Tibial nerve (tissue), 4 donors: ENCODE results near the gene AFF3. TPM values are rescaled to one million over a fixed set of nuclear protein-coding genes. Genes with fewer than 3 reads are reported as not detected.

Experiments used
- DNase-seq, 2 donors: peaks; one replicate each; pipeline ENCODE4 v3.0.0-alpha.2; 2019; ENCODE audit warnings: low spot score in 2 of 2
- H3K27ac ChIP-seq, 4 donors: fragments of 200-600 bp; sonication (generic) in 3 of 4; one replicate each; pipeline ENCODE4 v1.5.1; 2017 to 2019; ENCODE audit warnings: mild to moderate bottlenecking in 1 of 4
- H3K27me3 ChIP-seq, 2 donors: fragments of 200-600 bp; sonication (generic) in 1 of 2; one replicate each; pipeline versions ENCODE4 v1.5.1 to v1.6.0; 2017 to 2019
- H3K36me3 ChIP-seq, 3 donors: fragments of 200-600 bp; sonication (generic); one replicate each; pipeline ENCODE4 v1.5.1; 2018 to 2019
- H3K4me1 ChIP-seq, 4 donors: fragments of 200-600 bp; sonication (generic) in 3 of 4; one replicate each; pipeline ENCODE4 v1.5.1; 2017 to 2019
- H3K4me3 ChIP-seq, 4 donors: fragments of 200-600 bp; sonication (generic) in 3 of 4; one replicate each; pipeline ENCODE4 v1.5.1; 2017 to 2019; ENCODE audit warnings: mild to moderate bottlenecking in 1 of 4, moderate library complexity in 1 of 4
- H3K9me3 ChIP-seq, 4 donors: fragments of 200-600 bp; sonication (generic) in 3 of 4; one replicate each; pipeline ENCODE4 v1.5.1; 2017 to 2019
- EP300 ChIP-seq, 2 donors: sonication (generic); formaldehyde crosslinking; IDR thresholded peaks; one replicate each; pipeline ENCODE4 v1.6.1; 2017; ENCODE audit warnings: antibody characterized with exemption in 2 of 2, mild to moderate bottlenecking in 1 of 2
- POLR2A ChIP-seq, 2 donors: fragments of 450-650 bp; IDR thresholded peaks; one replicate each; pipeline ENCODE4 v1.6.1; 2017; ENCODE audit warnings: antibody characterized with exemption in 2 of 2, mild to moderate bottlenecking in 2 of 2, moderate library complexity in 2 of 2
- WGBS, 2 donors: methylation state at CpG; one replicate each; pipeline ENCODE4 v1.1.5; 2018; 5-methylcytosine and 5-hydroxymethylcytosine counted together
- total RNA-seq, 4 donors: library from RNA; depleted of rRNA; stranded (reverse); fragments of >200 nt; gene quantifications; one replicate each; pipeline ENCODE4 v1.1.0, GENCODE V29; 2016
- TF ChIP-seq, protein P1 (sequence below), 5 experiments: fragments of 200-600 bp in 3 of 5; fragments of 450-650 bp in 2 of 5; sonication (generic) in 3 of 5; IDR thresholded peaks; one replicate each; pipeline ENCODE4 v1.5.1; 2016 to 2019; ENCODE audit warnings: antibody characterized with exemption in 5 of 5, mild to moderate bottlenecking in 3 of 5, moderate library complexity in 2 of 5

Gene AFF3
- total RNA-seq, 4 donors from 2014 or later = 7.2 to 36.0 (median 21.4) TPM

DNA sequence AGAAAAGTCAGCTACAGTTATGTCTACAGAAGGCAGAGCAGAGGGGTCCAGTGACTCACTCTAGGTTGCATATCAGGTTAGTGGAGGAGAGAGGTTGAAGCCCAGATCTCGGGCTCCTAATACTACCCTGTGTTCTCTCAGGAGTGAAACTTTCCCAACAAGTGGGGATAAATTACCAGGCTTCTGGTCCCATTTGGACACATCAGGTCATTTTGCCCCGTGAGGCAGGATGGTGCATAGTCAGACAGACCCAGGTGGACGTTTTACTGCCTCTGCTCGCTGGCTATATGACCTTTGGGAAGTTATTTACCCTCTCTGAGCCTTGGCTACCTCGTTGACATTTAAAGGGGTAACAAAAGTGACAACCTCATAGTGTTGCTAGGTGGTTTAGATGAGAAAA, 524.6 kb downstream of the AFF3 start:
- 62 to 71% methylated on average over 5 of the region's 5 CpGs for WGBS, 2 donors
- TF ChIP-seq, protein P1, sequence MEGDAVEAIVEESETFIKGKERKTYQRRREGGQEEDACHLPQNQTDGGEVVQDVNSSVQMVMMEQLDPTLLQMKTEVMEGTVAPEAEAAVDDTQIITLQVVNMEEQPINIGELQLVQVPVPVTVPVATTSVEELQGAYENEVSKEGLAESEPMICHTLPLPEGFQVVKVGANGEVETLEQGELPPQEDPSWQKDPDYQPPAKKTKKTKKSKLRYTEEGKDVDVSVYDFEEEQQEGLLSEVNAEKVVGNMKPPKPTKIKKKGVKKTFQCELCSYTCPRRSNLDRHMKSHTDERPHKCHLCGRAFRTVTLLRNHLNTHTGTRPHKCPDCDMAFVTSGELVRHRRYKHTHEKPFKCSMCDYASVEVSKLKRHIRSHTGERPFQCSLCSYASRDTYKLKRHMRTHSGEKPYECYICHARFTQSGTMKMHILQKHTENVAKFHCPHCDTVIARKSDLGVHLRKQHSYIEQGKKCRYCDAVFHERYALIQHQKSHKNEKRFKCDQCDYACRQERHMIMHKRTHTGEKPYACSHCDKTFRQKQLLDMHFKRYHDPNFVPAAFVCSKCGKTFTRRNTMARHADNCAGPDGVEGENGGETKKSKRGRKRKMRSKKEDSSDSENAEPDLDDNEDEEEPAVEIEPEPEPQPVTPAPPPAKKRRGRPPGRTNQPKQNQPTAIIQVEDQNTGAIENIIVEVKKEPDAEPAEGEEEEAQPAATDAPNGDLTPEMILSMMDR (IDR thresholded peaks at IDR 0.05) = no peak
- no peak for TF ChIP-seq POLR2A (IDR thresholded peaks at IDR 0.05)
- TF ChIP-seq EP300 (IDR thresholded peaks at IDR 0.05) = no peak
- Histone ChIP-seq H3K4me3 (no peak overlapping the region), H3K27ac (no peak overlapping the region), H3K9me3 (no peaks in the 10 kb centered on the region), H3K4me1 (peaks cover 0 to 5% (median 0%) of the 10 kb centered on the region in 4 donors), H3K27me3 (no peaks in the 10 kb centered on the region), H3K36me3 (no peaks in the 10 kb centered on the region)
- no peak for DNase-seq

DNA sequence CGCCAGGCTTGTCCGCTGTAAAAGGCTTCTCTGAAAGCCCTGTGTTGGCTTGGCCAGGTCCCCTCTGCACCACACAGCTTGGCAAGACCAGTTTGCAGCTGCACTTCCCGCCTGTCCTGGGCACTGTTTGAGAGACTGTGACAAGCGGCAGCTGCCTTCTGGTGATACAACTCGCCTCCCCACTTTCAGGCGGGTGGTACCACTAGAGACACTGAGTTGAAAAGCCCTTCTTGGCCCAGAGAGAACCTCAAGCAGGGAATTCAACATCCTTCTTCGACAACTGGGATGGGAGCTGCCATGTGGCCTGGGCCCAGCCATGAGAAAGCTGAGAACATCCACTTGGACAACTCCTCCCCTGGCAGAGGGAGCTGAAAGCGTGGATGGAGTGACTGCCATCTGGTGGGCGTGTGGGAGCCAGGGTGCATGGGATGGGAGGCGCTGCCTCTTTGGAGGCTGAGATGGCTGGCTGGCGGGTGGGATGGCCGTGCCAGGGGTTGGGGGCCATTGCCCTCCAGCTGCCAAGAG, 527.1 kb downstream of the AFF3 start:
- no peak overlapping the region for H3K4me3 ChIP-seq
- H3K27ac ChIP-seq = no peak overlapping the region
- no peaks in the 10 kb centered on the region for H3K9me3 ChIP-seq
- 92 to 95% methylated on average over 12 of the region's 12 CpGs for WGBS, 2 donors
- no peak for DNase-seq
- H3K36me3 ChIP-seq = no peaks in the 10 kb centered on the region
- no peaks in the 10 kb centered on the region for H3K27me3 ChIP-seq
- TF ChIP-seq, protein P1 (IDR thresholded peaks at IDR 0.05) = no peak
- TF ChIP-seq POLR2A (IDR thresholded peaks at IDR 0.05) (no peak), EP300 (IDR thresholded peaks at IDR 0.05) (no peak)
- H3K4me1 ChIP-seq = peaks cover 0 to 5% (median 0%) of the 10 kb centered on the region in 4 donors

GRCh38 chr2:99613980-99614379, 528.4 kb downstream of the AFF3 start:
- H3K27me3 ChIP-seq = no peaks in the 10 kb centered on the region
- TF ChIP-seq EP300 (IDR thresholded peaks at IDR 0.05) (no peak), POLR2A (IDR thresholded peaks at IDR 0.05) (no peak)
- TF ChIP-seq, protein P1 (IDR thresholded peaks at IDR 0.05) = no peak
- H3K36me3 ChIP-seq = no peaks in the 10 kb centered on the region
- H3K4me3 ChIP-seq = no peak overlapping the region
- DNase-seq = no peak
- 47 to 48% methylated on average over 3 of the region's 3 CpGs for WGBS, 2 donors
- H3K27ac ChIP-seq = no peak overlapping the region
- no peaks in the 10 kb centered on the region for H3K9me3 ChIP-seq
- H3K4me1 ChIP-seq = no peaks in the 10 kb centered on the region

DNA sequence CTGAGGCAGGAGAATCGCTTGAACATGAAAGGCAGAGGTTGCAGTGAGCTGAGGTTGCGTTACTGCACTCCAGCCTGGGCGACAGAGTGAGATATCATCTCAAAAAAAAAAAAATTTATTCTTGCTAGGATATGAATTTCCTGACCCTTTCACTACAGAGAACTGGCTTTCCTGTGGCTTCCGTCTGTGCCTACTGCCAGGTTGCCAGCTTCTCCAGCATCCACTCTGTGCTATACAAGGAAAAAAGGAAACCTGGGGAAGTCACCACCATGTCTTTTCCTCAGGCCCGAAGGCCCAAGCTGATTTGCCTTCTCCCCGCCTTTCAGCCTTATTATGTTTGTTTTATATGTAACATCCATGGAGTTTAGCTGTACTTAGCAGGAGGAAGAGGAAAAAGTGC, 530.6 kb downstream of the AFF3 start:
- Histone ChIP-seq H3K27ac (no peak overlapping the region), H3K4me3 (no peak overlapping the region), H3K27me3 (no peaks in the 10 kb centered on the region), H3K4me1 (no peaks in the 10 kb centered on the region), H3K36me3 (no peaks in the 10 kb centered on the region), H3K9me3 (no peaks in the 10 kb centered on the region)
- TF ChIP-seq EP300 (IDR thresholded peaks at IDR 0.05) (no peak), POLR2A (IDR thresholded peaks at IDR 0.05) (no peak)
- TF ChIP-seq, protein P1 (IDR thresholded peaks at IDR 0.05) = no peak
- DNase-seq = no peak
- 85 to 87% methylated on average over 6 of the region's 6 CpGs for WGBS, 2 donors

- no peaks in the 10 kb centered on the region for H3K36me3 ChIP-seq
- no peak overlapping the region for H3K4me3 ChIP-seq
- WGBS, 2 donors = 71 to 77% methylated on average over 2 of the region's 2 CpGs
- H3K4me1 ChIP-seq = no peaks in the 10 kb centered on the region
- DNase-seq = no peak
- no peak for TF ChIP-seq EP300 (IDR thresholded peaks at IDR 0.05)
- TF ChIP-seq POLR2A (IDR thresholded peaks at IDR 0.05) = no peak
- TF ChIP-seq, protein P1 (IDR thresholded peaks at IDR 0.05) = no peak
- no peaks in the 10 kb centered on the region for H3K9me3 ChIP-seq
- H3K27me3 ChIP-seq = no peaks in the 10 kb centered on the region
- no peak overlapping the region for H3K27ac ChIP-seq
Measured at GRCh38 chr2:99611034-99611433, 531.4 kb downstream of the AFF3 start.
